ENCODE data around the gene TNFRSF9.
"Not testable (repeated sequence)": the region's sequence is repeated elsewhere in the genome, so short reads cannot be mapped to it uniquely, and the experiment has no call there.

The TNFRSF9 gene

GRCh38 chr1:7960867-7961215 is 20.2 kb upstream of the TNFRSF9 start:
- no peak for DNase-seq (ENCODE audit: low spot score)

GRCh38 chr1:7960165-7960564 is 19.5 kb upstream of the TNFRSF9 start:
- no peak for DNase-seq (ENCODE audit: low spot score)

GRCh38 chr1:7956218-7957032 is 15.8 kb upstream of the TNFRSF9 start:
- DNase-seq (ENCODE audit: low spot score) = no peak

- DNase-seq (ENCODE audit: low spot score) = no peak
Measured at GRCh38 chr1:7954683-7955082, 14.0 kb upstream of the TNFRSF9 start.

GRCh38 chr1:7953850-7954609 is 13.4 kb upstream of the TNFRSF9 start:
- DNase-seq (ENCODE audit: low spot score) = peak; percentile 80

- not testable (repeated sequence) for DNase-seq (ENCODE audit: low spot score)
Measured at GRCh38 chr1:7952791-7953190, 12.2 kb upstream of the TNFRSF9 start.

GRCh38 chr1:7948960-7949359 is 8.3 kb upstream of the TNFRSF9 start:
- DNase-seq (ENCODE audit: low spot score) = peak; percentile 88

- DNase-seq (ENCODE audit: low spot score) = no peak
Measured at GRCh38 chr1:7943251-7943650, 2.6 kb upstream of the TNFRSF9 start.

GRCh38 chr1:7942214-7942921 is 1.7 kb upstream of the TNFRSF9 start:
- peak; percentile 37 for DNase-seq (ENCODE audit: low spot score)

GRCh38 chr1:7941437-7941793 is 776 bp upstream of the TNFRSF9 start:
- no peak for DNase-seq (ENCODE audit: low spot score)

- no peak for DNase-seq (ENCODE audit: low spot score)
Measured at GRCh38 chr1:7940034-7940433, 605 bp downstream of the TNFRSF9 start.

- DNase-seq (ENCODE audit: low spot score) = no peak
Measured at GRCh38 chr1:7938070-7938469, 2.6 kb downstream of the TNFRSF9 start.

- DNase-seq (ENCODE audit: low spot score) = no peak
Measured at GRCh38 chr1:7932524-7933138, 8.0 kb downstream of the TNFRSF9 start.

GRCh38 chr1:7931446-7931812 is 9.2 kb downstream of the TNFRSF9 start:
- DNase-seq (ENCODE audit: low spot score) = no peak

- peak; percentile 42 for DNase-seq (ENCODE audit: low spot score)
Measured at GRCh38 chr1:7930645-7931445, 9.8 kb downstream of the TNFRSF9 start.

- no peak for DNase-seq (ENCODE audit: low spot score)
Measured at GRCh38 chr1:7929637-7930036, 11.0 kb downstream of the TNFRSF9 start.

GRCh38 chr1:7928247-7928646 is 12.4 kb downstream of the TNFRSF9 start:
- DNase-seq (ENCODE audit: low spot score) = no peak

- not testable (repeated sequence) for DNase-seq (ENCODE audit: low spot score)
Measured at GRCh38 chr1:7927061-7927460, 13.6 kb downstream of the TNFRSF9 start.

- no peak for DNase-seq (ENCODE audit: low spot score)
Measured at GRCh38 chr1:7922301-7922700, 18.3 kb downstream of the TNFRSF9 start.

- DNase-seq (ENCODE audit: low spot score) = no peak
Measured at GRCh38 chr1:7921796-7922195, 18.8 kb downstream of the TNFRSF9 start.

- no peak for DNase-seq (ENCODE audit: low spot score)
Measured at GRCh38 chr1:7919880-7920279, 20.8 kb downstream of the TNFRSF9 start.

GRCh38 chr1:7917971-7918370 is 22.7 kb downstream of the TNFRSF9 start:
- DNase-seq (ENCODE audit: low spot score) = not testable (repeated sequence)

Measured in CD4-positive, alpha-beta T cell treated with Interleukin-2 at 100 ng/mL for 4 hours (primary cell).